Hematopoietic multipotent progenitor cell treated with erythropoietin and hydrocortisone succinate and interleukin-3 and kit ligand, for 8 days (in vitro differentiated cells): Measurements from ENCODE around the gene POLR2I.
A peak's percentile ranks its signal among the peaks of the same experiment; 100 is the strongest.
"Not testable (repeated sequence)": the region's sequence is repeated elsewhere in the genome, so short reads cannot be mapped to it uniquely, and the experiment has no call there.

Source experiments
- DNase-seq: peaks from one replicate; pipeline ENCODE4 v3.0.0-alpha.2; 2015

The POLR2I gene

GRCh38 chr19:36114721-36115452 lies at the start of gene POLR2I:
TSS of gene POLR2I (minus strand) at chr19:36114875. CDS start at chr19:36114856, 19 bp downstream.
- DNase-seq, result peak; percentile 100

- no peak for DNase-seq
These were observed 49.1 kb upstream of the POLR2I start for GRCh38 chr19:36163813-36164212.

GRCh38 chr19:36160821-36161596 lies 46.3 kb upstream of the POLR2I start:
- no peak for DNase-seq

DNA sequence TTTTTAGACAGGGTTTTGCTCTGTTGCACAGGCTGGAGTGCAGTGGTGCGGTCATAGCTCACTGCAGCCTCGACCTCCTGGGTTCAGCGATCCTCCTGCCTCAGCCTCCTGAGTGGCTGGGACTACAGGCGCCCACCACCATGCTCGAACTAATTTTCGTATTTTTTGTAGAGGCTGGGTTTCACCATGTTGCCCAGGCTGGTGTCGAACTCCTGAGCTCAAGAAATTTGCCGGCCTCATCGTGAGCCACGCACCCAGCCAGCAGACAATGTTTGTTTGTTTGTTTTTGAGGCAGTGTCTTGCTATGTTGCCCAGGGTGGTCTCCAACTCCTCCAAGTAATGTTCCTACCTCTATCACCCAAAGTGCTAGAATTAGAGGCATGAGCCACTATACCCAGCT lies 38.5 kb upstream of the POLR2I start:
- DNase-seq, result no peak

GRCh38 chr19:36152352-36153091 lies 37.8 kb upstream of the POLR2I start, which contains the start of gene COX7A1:
TSS of gene COX7A1 (minus strand) at chr19:36152447. CDS start at chr19:36152407, 40 bp downstream.
- no peak for DNase-seq

DNA sequence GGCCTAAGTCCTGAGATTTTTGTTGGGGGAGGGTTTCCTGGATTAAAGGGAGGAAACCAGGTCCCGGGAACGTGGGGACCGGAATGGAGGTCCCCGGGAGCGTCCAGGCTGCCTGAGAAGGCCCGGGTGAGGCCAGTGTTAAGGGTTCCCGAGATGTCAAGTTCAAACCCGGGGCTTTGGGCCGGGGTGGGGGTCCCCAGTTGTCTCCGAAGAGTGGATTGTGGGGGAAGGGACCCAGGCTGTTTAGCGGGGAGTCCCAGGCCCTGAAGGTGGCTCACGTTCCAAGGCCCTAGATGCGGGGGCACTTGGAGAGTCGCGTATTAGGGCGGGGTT lies 37.3 kb upstream of the POLR2I start:
- no peak for DNase-seq

DNA sequence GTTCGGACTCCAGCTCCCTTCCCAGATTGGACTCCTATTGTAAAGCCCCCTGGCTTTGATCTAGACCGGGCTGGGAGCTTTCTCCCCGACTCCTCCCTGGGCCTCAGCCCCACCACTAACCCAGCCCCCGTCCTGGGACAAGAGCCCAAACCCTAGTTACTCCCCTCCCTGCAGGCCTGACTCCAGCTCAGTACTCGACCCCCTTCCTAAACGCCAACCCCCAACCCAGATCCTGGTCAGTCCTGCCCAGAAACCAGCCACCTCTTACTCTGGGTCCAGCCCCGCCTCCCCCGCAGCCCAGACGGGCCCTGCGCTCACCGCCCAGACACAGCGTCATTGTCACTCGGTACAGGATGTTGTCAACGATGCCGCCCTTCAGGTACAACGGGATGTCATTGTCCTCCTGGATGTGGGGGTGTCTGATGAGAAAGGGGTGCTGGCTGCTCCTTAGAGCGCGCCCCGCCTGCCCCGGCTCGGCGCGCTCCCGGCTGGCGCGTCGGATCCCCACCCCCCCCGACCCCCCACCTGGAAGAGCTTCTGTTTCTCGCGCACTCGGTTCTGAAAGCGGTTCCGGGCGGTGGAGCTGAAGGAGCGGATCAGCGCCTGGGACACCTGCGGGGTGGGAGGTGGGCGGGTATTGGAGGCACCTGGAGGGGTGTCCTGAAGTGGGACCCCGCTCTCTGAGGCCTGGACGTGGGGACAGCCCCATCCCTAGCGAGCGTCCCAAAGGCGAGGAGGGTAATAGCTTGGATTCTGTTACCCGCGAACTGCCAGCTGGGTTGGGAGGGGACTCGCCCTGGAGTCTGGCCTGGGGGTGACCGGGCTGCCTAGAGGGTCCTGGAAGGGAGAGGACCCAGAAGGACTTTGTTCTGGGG lies 36.7 kb upstream of the POLR2I start:
- no peak for DNase-seq

GRCh38 chr19:36150586-36150985 lies 35.9 kb upstream of the POLR2I start:
- no peak for DNase-seq

GRCh38 chr19:36149673-36150406 lies 35.2 kb upstream of the POLR2I start:
- DNase-seq, result no peak

GRCh38 chr19:36144624-36145023 lies 29.9 kb upstream of the POLR2I start:
- no peak for DNase-seq

DNA sequence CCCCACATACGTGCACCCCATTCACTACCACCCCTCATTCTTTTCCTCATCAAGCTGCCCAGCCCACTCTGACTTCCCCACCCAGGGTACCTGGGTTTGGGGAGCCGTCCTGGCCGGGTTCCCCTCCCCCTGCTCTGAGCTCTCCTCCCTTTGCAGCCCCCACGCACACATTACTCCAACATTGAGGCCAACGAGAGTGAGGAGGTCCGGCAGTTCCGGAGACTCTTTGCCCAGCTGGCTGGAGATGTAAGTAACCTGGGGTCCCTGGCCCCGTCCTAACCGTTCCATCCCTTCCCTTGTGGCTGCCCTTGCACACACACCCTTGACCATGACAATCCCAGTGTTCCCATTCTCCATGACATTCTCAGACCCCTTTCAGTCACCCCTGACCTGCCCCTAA lies 27.8 kb upstream of the POLR2I start:
- no peak for DNase-seq

GRCh38 chr19:36142046-36142445 lies 27.4 kb upstream of the POLR2I start:
- DNase-seq, result no peak

- DNase-seq, result peak; percentile 87
These were observed 26.6 kb upstream of the POLR2I start for GRCh38 chr19:36141039-36141927.

DNA sequence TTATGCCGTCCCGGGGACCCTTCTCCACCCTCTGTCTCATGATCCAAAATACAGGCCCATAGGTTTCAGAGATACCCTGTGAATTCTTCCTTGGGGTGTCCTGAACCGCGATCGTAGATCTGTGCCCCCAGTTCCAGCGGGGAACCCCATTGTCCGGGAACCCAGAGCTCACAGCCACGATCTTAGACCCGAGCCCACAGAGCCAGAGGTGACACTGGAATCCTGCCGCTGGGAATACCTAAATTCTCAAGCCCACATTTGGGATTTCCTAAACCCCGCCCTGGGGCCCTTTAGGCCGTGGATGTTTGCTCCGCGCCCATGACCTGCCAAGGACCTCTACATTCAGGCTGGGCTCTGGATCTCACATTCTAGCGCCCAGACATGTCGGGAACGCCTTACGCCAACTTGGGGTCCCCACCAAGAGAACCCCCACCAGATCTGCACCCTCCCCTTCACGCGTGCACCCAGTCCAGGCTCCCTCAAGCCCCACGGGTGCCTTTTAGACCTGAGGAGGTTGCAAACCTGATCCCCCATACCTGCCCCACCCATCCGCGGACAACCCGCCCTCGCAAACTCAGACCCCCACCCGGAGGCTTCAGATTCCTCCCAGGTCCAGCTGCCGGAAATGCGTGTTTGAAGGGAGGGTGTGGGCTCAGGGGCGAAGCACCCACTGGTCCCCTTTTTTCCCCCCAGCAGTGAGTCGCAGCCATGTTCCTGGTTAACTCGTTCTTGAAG lies 25.8 kb upstream of the POLR2I start:
- peak; percentile 60 for DNase-seq

GRCh38 chr19:36139473-36140303 lies 25.0 kb upstream of the POLR2I start, which contains the start of gene CAPNS1:
TSS of gene CAPNS1 (plus strand) at chr19:36140066. CDS start at chr19:36141012, 946 bp downstream.
- DNase-seq, result peak; percentile 95

- no peak for DNase-seq
These were observed 24.4 kb upstream of the POLR2I start for GRCh38 chr19:36139120-36139472.

DNA sequence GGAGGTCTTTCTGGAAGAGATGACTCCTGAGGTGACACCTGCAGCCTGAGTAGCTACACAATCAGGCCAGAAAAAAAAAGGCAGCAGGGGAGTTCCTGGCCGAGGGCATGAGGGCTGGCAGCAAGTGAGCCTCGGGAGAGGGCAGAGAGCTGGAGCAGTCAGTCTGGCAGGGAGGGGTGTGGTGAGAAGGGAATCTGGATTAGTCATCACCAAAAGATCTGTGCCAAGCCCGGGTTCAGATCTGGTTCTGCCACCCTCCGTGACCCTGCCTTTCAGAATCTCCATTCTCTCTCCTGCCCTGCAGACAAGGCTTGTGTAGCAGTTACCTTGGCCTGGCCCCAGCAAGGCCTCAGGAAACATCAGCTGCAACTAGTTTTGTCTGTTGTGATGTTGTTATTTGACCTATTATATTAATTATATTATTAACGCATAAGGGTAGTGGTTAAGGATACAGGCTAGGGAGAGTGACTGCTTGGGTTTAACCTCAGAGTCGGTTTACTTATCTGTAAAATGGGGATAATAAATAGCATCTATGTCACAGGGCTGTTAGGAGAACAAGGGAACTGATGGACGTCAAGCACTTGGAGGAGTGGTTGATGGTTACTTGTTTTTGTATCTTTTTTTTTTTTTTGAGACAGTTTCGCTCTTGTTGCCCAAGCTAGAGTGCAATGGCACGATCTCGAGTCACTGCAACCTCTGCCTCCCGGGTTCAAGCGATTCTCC lies 22.4 kb upstream of the POLR2I start:
- peak; percentile 62 for DNase-seq

DNA sequence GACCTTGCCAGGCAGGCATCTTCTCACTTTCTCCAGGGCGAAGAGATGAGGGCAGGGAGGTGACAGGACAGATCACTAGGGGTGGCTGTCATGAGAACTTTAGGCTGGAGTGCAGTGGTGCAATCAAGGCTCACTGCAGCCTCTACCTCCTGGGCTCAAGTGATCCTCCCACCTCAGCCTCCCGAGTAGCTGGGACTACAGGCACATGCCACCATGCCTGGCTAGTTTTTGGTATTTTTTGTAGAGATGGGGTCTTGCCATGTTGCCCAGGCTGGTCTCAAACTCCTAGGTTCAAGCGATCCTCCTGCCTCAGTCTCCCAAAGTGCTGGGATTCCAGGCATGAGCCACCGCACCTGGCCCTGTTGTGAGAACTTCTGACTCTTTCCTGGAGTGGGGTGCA lies 20.2 kb upstream of the POLR2I start:
- not testable (repeated sequence) for DNase-seq
